Stimulated activated CD8-positive, alpha-beta memory T cell treated with anti-CD3 and anti-CD28 coated beads, Interleukin-4, amount 100 ng/mL, for 4 hours (primary cell): ENCODE measurements around the gene DNAH9.

ENCODE experiments used
- DNase-seq, 2 donors: peaks; one replicate each; pipeline ENCODE4 v3.0.0-alpha.2; 2020; ENCODE audit warnings: low read depth in 2 of 2, low spot score in 1 of 2

DNAH9 gene

GRCh38 chr17:11739351-11739750 lies 141.1 kb downstream of the DNAH9 start:
- DNase-seq = no peak

GRCh38 chr17:11739848-11740247 lies 141.6 kb downstream of the DNAH9 start:
- no peak for DNase-seq

GRCh38 chr17:11742886-11743285 lies 144.6 kb downstream of the DNAH9 start:
- no peak for DNase-seq

GRCh38 chr17:11744696-11745095 lies 146.4 kb downstream of the DNAH9 start:
- no peak for DNase-seq

- DNase-seq = no peak
Measured at GRCh38 chr17:11747441-11747840, 149.2 kb downstream of the DNAH9 start.

- no peak for DNase-seq
Measured at GRCh38 chr17:11757815-11758214, 159.5 kb downstream of the DNAH9 start.

GRCh38 chr17:11768106-11768505 lies 169.8 kb downstream of the DNAH9 start:
- DNase-seq = no peak

- no peak for DNase-seq
Measured at GRCh38 chr17:11768981-11769380, 170.7 kb downstream of the DNAH9 start.

GRCh38 chr17:11772031-11772430 lies 173.8 kb downstream of the DNAH9 start:
- no peak for DNase-seq

GRCh38 chr17:11779892-11780291 lies 181.6 kb downstream of the DNAH9 start:
- no peak for DNase-seq

GRCh38 chr17:11780621-11781020 lies 182.4 kb downstream of the DNAH9 start:
- DNase-seq = no peak

- no peak for DNase-seq
Measured at GRCh38 chr17:11786711-11787438, 188.6 kb downstream of the DNAH9 start.

- no peak for DNase-seq
Measured at GRCh38 chr17:11795906-11796305, 197.6 kb downstream of the DNAH9 start.

- DNase-seq = no peak
Measured at GRCh38 chr17:11797803-11798202, 199.5 kb downstream of the DNAH9 start.

- DNase-seq = no peak
Measured at GRCh38 chr17:11803231-11803969, 205.1 kb downstream of the DNAH9 start.

GRCh38 chr17:11805138-11805537 lies 206.9 kb downstream of the DNAH9 start:
- no peak for DNase-seq

- no peak for DNase-seq
Measured at GRCh38 chr17:11805952-11806351, 207.7 kb downstream of the DNAH9 start.

GRCh38 chr17:11807606-11808005 lies 209.3 kb downstream of the DNAH9 start:
- no peak for DNase-seq

- DNase-seq = no peak
Measured at GRCh38 chr17:11813278-11813677, 215.0 kb downstream of the DNAH9 start.

- no peak for DNase-seq
Measured at GRCh38 chr17:11813871-11814270, 215.6 kb downstream of the DNAH9 start.

GRCh38 chr17:11814655-11815262 lies 216.5 kb downstream of the DNAH9 start:
- no peak for DNase-seq

- DNase-seq = no peak
Measured at GRCh38 chr17:11816409-11816808, 218.1 kb downstream of the DNAH9 start.
